OCI-M2 (cell line): ENCODE results near the gene BCKDK.
"Not testable (repeated sequence)": the region's sequence is repeated elsewhere in the genome, so short reads cannot be mapped to it uniquely, and the experiment has no call there.

Experiments
- DNase-seq: peaks from one replicate; lab custom pipeline; 2025; ENCODE audit not compliant: unreplicated experiment; lab: John Stamatoyannopoulos, UW

Gene BCKDK

DNA sequence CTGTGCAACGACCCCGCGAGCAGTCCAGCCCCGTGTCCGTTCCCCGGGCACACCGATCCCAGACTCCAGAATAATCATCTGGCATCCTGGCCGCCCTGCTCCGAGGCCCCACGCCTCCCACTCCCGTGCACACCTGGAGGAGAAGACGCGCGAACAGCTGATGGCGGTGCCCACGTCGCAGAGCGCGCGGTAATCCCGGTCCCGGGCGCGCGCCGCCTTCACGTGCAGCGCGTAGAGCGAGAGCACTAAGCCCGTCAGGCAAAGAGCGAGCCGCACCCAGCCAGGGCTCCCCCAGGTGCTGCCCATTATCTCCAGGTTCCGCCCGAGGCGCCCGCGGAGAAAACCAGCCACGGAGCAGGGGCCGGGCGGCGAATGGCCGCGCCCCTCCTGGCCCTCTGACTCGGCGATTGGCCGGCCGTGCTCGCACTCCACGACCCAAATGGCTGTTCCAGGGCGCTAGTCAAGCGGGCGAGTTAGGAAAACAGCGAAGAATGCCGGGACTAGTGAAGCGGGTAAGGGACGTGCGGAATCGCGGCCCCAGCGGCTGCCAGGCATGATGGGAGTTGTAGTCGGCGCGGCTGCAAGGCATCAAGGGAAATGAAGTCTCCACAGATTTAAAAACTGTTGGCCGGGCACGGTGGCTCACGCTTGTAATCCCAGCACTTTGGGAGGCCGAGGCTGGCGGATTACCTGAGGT, 13.6 kb upstream of the BCKDK start, which contains the start of gene VKORC1:
Gene VKORC1 (minus strand): TSS at position 374 of the 697 bp plus-strand sequence. CDS start 68 bp downstream, at position 306.
- DNase-seq: peak; percentile 65

DNA sequence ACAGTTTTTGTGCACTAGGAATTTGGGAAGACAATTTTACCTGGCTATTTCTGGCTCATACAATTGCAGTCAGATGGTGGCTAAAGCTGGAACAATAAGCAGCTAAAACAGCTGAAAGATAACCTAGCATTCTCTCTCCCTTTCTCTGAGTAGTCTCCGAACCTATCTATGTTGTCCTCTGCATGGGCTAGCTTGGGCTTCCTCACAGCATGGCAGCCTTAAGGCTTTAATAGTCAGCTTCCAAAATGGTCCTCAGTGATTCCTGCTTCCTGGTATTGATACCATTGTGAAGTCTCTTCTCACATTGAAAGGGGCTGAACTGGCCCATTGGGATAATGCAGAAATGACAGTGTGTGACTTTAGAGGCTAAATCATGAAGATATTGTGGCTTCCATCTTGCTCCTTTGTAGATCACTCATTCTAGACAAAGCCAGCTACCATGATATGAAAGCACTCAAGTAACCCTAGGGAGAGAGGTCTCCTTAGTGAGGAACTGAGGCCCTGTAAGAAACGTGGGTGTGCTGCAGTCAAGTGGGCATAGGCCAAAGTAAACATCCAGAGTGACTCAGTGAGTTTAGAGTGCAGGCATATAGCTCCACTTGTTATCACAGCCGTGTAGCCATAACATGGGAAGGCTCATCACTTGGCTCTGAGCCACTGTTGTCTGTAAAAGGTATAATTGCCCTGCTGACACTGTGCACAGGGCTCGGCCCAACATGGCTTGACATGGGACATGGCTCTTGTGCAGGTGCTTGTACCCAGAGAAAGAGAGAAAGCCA, 8.1 kb upstream of the BCKDK start:
- no peak for DNase-seq

- DNase-seq: not testable (repeated sequence)
Measured at GRCh38 chr16:31100876-31101641, 7.1 kb upstream of the BCKDK start.

DNA sequence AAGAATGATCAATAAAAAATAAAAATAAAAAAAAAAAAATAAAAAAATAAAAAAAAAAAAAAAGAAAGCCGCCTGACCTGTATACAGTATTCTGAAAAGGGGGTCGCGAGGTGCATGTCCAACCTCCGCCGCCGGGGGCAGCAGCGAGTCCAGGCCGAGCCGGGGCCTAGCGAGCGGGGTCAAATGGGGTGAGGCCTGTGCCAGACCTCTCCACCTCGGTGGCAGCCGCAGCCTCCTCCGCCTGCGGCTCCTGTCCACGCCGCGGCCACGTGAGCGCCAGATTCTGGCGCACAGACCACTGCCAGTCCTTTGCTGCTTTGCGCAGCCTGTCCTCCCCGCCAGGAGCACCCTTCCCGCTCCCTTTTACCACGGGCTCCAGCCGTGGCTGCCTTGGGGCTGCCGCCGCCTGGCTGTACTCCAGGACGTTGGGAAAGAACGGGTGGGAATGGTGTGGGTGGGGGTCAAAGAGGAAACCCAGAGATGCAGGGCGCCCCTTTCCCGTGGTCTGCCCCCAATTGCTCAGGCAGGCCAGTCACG, 2.4 kb upstream of the BCKDK start:
- DNase-seq: no peak

GRCh38 chr16:31106509-31107464, 1.4 kb upstream of the BCKDK start:
- no peak for DNase-seq

- no peak for DNase-seq
Measured at GRCh38 chr16:31107465-31107867, 720 bp upstream of the BCKDK start.

- DNase-seq: no peak
Measured at GRCh38 chr16:31108794-31109558, 790 bp downstream of the BCKDK start.

DNA sequence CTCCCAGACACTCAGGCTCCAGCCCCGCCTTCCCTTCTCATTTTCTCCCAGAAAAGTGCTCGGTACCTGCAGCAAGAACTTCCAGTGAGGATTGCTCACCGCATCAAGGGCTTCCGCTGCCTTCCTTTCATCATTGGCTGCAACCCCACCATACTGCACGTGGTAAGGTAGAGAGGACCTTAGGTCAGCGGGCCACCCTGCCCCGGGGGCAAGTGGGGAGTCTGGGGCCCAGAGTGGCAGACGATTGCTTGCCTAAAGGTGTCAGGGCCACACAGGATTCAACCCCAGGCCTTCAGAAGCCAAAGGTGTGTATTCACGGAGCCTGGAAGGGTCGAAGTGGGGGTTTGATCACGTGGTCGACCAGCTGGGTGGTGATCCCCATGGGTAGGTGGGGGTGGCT, 1.4 kb downstream of the BCKDK start:
- DNase-seq: no peak

GRCh38 chr16:31110106-31111034, 2.2 kb downstream of the BCKDK start:
- DNase-seq: no peak

DNA sequence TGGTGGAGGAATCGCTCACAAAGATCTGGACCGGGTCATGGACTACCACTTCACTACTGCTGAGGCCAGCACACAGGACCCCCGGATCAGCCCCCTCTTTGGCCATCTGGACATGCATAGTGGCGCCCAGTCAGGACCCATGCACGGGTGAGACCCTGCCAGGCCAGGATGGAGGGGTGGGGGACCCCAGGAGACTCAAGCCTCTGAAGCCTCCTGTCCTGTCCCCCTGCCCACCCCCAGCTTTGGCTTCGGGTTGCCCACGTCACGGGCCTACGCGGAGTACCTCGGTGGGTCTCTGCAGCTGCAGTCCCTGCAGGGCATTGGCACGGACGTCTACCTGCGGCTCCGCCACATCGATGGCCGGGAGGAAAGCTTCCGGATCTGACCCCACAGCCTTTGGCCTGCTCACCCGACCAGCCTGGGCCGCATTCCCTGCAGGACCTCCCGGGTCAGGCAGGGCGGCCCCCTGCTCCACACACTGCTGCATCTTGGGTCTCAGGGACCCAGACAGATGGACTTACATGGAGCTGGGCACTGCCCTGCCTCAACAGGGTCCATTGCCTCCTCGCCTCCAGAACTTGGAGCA, 3.8 kb downstream of the BCKDK start:
- no peak for DNase-seq

GRCh38 chr16:31112711-31113110, 4.5 kb downstream of the BCKDK start:
- no peak for DNase-seq

DNA sequence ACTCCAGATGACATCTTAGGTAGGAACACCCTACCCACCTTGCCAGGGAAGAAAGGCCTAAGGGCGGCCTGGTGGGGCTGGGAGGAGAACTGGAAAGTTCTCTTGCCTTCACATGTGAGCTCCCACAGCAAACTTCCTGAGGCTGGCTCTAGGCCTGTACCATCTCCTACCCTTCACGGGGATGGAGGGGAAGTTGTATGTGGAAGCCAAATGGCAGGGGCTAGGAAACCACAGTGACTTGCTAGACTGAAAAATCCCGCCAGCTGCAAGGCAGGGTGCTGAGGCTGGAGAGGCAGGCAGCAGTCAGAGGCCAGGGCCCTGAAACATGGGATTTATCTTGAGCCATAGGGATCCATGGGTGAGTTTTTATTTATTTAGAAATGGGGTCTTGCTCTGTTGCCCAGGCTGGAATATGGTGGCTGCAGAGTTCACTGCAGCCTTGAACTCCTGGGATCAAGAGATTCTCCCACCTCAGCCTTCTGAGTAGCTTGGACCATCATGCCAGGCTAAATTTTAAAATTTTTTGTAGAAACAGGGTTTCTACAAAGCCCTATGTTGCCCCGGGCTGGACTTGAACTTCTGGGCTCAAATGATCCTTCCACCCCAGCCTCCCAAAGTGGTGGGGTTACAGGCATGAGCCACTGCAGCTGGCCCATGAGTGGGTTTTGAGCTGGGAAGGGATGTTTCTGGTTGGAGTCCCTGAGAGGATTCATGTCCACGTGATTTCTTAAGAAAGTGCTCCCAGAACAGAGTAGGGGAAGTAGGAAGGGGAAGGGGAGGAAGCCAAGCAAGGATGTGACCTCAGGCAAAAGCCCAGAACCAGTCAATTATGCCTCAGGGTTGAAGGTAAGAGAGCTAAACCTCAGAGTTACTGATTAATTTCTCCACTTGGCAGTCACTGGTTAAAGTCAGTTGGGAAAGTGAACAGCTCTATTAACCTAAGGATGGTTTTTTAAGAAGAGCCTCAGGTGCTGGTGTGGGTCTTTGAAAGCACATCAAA, 5.2 kb downstream of the BCKDK start:
- DNase-seq: no peak

GRCh38 chr16:31114468-31114867, 6.3 kb downstream of the BCKDK start:
- no peak for DNase-seq

DNA sequence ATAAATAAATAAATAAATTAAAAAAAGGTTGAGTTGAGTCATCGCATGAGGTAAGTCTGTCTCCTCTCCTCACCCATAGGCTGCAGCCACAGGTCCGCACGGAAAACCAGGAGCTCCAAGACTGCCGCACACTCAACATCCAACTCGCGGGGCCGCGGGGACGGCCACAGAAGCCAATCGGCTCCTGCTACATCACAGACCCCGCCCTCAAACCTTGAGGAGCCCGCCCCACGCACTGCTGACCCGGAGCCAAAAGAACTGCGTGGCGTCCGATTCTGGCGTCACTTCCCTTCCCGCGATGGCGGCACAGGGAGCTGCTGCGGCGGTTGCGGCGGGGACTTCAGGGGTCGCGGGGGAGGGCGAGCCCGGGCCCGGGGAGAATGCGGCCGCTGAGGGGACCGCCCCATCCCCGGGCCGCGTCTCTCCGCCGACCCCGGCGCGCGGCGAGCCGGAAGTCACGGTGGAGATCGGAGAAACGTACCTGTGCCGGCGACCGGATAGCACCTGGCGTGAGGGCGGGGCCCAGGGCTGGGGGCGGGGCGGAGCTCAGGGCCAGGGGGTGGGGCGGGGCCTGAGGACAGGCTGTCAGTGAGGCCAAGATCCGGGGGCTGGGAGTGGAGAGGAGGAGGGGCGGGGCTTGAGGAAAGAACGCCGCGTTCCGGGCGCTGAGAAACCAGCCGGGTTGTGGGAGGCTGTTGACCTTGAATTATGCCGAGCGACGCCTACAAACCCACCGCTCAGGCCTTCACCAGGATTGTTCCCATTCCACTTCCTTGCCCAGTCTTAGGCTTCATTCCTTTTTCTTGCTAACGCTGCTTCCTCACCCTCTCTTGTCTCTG, 9.4 kb downstream of the BCKDK start, which contains the start of gene KAT8:
Gene KAT8 (plus strand): TSS at position 281 of the 839 bp plus-strand sequence. CDS start 18 bp downstream, at position 299.
- DNase-seq: peak; percentile 76

- DNase-seq: no peak
Measured at GRCh38 chr16:31118223-31119155, 10.3 kb downstream of the BCKDK start.
